Germinal center (tissue), 1 donor: ENCODE results near the gene ATP6V0A4.
"Not testable (repeated sequence)": the region's sequence is repeated elsewhere in the genome, so short reads cannot be mapped to it uniquely, and the experiment has no call there.

Experiments
- DNase-seq: peaks from one replicate; pipeline ENCODE4 v3.0.0; 2012; ENCODE audit warnings: mixed read lengths, low spot score

ATP6V0A4 gene

GRCh38 chr7:138797715-138798320 is at the start of gene ATP6V0A4, which contains the start of gene TMEM213:
Gene ATP6V0A4 (minus strand): TSS chr7:138798196. CDS start chr7:138771247, 26,949 bp downstream.
Gene TMEM213 (plus strand): TSS chr7:138797994. CDS start chr7:138798105, 111 bp downstream.
- no peak for DNase-seq

GRCh38 chr7:138845711-138846110 is 47.7 kb upstream of the ATP6V0A4 start:
- no peak for DNase-seq

DNA sequence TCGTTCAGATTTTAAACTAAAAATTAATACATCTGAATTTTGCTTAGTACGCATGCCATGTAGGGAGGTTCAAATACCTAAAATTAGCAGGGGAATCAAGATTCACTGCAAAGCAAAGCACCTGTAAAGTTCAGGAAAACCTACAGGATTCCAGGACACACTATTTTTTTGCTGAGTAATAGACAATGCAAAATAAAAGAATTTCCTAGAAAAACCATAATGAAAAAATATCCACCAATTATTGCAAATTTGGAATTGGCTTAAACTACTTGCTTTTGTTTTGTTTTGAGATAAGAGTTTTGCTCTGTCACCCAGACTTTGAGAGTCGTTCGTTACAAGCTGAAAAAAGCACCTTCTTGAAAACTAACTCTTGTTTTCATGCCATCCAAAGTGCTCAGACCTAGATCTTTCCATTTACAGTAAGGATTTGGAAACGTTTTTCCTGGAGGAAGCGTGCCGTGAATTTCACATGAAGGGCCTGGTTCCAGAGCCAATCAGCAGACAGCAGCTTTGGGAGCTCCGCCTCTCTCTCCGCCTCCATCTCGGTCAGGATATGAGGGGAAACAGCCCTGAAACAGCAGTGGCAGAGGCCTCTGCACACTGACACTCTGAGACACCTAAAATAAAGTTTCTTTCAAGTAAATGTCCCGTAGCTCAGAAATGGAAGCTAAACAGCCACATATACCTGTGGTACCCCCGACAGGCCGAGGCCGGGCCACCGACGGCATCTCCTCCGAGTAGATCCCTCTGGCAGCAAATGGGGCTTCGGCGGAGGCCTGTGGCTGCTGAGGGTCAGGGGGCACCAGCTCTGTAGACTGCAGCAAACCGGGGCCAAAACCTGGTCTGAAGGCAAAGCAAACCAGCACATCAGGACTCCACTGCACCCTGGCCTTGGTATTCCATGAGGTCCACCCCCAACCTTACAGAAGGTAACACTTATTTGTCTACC is 45.9 kb upstream of the ATP6V0A4 start:
- no peak for DNase-seq

DNA sequence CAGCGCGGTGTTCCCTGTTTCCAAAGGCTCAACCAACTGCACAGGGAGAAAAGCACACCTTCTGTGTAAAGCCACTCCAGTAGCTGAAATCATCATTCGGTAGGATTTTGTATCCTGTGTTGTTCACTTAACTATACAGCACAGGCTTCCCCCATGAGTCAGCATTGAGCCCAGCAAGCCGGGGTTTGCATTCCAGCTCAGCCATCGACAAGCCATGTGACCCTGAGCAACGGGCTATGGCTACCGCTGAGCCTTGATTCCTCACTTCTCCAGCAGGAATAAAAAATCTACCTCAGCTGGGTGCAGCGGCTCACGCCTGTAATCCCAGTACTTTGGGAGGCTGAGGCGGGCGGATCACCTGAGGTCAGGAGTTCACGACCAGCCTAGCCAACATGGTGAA is 44.1 kb upstream of the ATP6V0A4 start:
- no peak for DNase-seq

GRCh38 chr7:138838166-138838565 is 40.2 kb upstream of the ATP6V0A4 start:
- DNase-seq = no peak

- no peak for DNase-seq
These were observed 39.6 kb upstream of the ATP6V0A4 start for GRCh38 chr7:138837627-138838026.

GRCh38 chr7:138835087-138835486 is 37.1 kb upstream of the ATP6V0A4 start:
- no peak for DNase-seq

DNA sequence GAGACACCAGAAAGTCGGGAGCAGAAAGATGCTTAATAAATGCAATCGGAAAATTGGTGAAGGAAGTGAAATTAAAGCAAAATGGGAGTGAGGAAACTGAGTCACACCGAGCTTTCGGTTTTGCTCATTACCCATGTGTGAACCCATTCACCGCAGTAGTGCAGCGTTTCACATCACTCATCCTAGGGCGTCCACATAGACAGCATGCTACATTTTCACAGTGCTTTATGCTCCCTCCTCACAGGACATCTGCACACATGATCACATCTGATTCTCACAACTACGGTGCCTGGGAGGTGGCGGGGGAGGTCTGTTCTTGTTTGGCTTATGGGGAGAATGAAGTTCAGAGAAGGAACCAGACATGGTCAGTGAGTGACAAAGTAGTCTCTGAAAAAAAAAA is 36.6 kb upstream of the ATP6V0A4 start:
- DNase-seq = no peak

- DNase-seq = no peak
These were observed 35.6 kb upstream of the ATP6V0A4 start for GRCh38 chr7:138833596-138833995.

GRCh38 chr7:138832966-138833365 is 35.0 kb upstream of the ATP6V0A4 start:
- no peak for DNase-seq

DNA sequence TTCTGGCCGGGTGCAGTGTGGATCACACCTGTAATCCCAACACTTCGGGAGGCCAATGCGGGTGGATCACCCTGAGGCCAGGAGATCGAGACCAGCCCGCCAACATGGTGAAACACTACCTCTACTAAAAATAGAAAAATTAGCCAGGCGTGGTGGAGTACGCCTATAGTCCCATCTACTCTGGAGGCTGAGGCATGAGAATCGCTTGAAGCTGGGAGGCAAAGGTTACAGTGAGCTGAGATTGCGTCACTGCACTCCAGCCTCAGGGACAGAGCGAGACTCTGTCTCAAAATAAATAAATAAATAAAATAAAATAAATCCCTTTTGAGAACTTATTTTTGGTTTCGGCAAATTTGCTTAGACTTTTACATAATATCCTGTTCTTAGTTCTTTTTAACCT is 31.3 kb upstream of the ATP6V0A4 start:
- no peak for DNase-seq

DNA sequence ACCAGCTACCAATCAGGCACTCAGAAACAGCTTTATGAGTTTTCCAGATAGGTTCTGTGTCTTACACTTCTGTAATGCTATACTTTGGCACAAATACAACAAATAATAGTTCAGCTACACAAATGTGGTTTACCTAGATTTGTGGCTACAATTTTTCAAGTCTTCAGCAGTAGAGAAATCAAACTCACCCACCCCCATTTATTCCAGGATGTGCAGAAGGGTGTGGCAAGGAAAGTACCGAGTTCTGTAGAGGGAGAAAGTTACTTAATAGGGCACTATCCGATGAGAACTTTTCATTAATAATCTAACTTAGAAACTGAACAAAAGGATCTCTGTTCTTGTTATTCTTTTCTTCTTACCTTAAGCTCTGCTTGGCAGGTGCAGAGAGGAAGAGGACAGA is 30.3 kb upstream of the ATP6V0A4 start:
- DNase-seq = no peak

DNA sequence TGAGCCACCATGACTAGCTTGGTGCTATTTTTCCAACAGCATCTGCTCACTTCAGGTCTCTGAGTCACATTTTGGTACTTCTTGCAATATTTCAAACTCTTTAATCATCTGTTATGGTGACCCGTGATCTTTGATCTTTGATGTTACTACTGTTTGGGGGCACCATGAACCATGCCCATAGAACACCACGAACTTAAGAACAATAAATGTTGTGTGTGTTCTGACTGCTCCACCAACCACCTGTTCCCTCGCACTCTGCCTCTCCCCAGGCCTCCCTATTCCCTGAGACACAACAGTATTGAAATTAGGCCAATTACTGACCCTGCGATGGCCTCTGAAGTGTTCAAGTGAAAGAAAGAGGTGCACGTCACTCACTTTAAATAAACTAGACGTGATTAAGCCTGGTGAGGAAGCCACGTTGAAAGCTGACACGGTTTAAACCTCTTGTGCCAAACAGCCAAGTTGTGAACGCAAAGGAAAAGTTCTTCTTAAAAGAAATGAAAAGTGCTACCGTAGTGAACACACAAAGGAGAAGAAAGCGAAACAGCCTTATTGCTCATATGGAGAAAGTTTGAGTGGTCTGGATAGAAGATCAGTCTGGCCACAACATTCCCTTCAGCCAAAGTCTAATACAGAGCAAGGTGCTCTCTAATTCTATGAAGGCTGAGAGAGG is 27.2 kb upstream of the ATP6V0A4 start:
- no peak for DNase-seq

DNA sequence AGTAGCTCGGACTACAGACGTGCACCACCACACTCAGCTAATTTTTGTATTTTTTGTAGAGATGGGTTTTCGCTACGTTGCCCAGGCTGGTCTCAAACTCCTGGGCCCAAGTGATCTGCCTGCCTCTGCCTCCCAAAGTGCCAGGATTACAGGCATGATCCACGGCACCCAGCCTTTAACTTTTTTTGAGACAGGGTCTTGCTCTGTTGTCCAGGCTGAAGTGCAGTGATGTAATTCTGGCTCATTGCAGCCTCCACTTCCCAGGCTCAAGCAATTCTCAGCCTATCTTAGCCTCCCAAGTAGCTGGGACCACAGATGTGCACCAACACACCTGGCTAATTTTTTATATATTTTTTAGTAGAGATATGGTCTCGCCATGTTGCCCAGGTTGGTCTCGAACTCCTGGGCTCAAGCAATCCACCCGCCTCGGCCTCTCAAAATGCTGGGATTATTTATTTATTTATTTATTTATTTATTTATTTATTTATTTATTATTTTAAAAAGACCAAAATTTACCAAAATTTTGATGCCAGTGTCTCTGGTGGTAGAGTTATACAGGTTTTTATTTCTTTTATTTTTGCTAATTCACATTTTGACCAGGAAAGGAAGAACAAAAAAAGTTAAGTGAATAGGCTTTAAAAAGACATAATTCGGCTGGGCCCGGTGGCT is 25.0 kb upstream of the ATP6V0A4 start:
- no peak for DNase-seq

GRCh38 chr7:138821912-138822311 is 23.9 kb upstream of the ATP6V0A4 start:
- no peak for DNase-seq

DNA sequence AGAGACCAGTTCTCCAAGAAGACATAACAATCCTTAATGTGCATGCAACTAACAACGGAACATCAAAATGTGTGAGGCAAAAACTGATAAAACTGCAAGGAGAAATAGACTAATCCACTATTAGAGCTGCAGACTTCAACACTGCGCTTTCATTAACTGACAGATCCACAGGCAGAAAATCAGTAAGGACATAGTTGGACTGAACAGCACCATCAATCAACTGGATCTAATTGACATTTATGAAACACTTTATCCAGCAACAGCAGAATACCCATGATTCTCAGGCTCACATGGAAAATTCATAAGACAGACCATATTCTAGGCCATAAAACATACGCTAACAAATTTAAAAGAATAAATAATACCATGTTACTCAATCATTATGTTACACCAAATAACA is 21.6 kb upstream of the ATP6V0A4 start:
- DNase-seq = no peak

DNA sequence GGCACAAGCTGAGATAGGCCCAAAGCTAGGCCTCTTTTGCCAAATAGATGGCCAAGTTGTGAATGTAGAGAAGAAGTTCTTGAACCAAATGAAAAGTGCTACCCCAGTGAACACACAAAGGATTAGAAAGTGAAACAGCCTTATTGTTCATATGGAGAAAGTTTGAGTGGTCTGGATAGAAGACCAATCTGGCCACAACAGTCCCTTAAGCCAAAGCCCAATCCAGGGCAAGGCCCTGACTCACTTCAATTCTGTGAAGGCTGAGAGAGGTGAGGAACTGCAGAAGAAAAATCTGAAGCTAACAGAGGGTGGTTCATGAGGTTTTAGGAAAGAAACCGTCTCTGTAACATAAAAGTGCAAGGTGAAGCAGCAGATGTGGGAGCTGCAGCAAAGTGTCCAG is 18.7 kb upstream of the ATP6V0A4 start:
- no peak for DNase-seq

DNA sequence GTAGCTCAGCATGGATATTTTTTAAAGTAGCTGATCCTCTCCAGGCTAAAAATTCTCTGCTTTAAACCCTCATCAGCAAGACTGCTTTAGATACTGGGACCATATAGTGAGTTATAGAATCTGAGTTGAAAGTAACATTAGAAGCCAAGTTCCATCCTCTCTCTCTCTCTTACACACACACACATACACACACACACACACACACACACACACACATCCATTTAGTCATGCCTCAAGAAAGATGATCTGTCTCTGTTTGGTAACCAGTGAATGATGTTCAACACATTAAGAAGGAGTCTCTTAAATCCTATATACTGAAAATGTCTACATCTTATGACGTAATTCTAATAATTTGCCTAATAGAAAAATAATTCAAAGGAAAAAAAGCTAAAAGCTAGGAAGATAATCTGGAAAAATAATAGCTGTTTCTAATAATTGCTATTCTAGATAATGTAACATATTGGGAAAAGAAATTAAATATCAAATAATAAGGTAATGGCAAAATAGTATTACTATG is 16.9 kb upstream of the ATP6V0A4 start:
- DNase-seq = no peak

- DNase-seq = no peak
These were observed 15.9 kb upstream of the ATP6V0A4 start for GRCh38 chr7:138813945-138814344.

DNA sequence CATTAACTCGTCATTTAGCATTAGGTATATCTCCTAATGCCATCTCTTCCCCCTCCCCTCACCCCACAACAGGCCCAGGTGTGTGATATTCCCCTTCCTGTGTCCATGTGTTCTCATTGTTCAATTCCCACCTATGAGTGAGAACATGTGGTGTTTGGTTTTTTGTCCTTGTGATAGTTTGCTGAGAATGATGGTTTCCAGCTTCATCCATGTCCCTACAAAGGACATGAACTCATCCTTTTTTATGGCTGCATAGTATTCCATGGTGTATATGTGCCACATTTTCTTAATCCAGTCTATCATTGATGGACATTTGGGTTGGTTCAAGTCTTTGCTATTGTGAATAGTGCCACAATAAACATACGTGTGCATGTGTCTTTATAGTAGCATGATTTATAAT is 13.3 kb upstream of the ATP6V0A4 start:
- DNase-seq = not testable (repeated sequence)

GRCh38 chr7:138809346-138809745 is 11.3 kb upstream of the ATP6V0A4 start:
- no peak for DNase-seq

DNA sequence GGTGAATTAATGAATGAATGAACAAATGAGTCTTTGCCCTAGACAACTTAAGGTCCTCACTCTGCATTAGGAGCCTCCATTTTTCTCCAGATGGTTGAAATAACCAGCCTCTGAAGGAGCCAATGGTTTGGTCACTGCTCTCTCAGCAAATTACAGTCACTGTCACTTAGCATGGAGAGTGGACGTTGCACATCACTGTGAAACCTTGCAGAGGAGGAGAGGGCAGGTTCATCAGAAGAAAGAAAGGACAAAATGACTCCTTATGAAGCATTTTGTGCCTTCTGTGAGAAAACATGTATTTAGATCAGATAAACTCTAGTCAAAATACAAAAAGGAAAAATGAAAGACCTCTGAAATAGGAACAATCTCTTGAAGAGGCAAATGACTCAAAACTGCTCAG is 6.6 kb upstream of the ATP6V0A4 start:
- no peak for DNase-seq
